A549 (cell line): ENCODE data around the gene DDIT4. TPM values are rescaled to one million over a fixed set of nuclear protein-coding genes. Genes with fewer than 3 reads are reported as not detected.

Experiments used
- polyA plus RNA-seq, 4 experiments: library from polyadenylated mRNA; depleted of rRNA in 3 of 4; stranded (reverse); fragments of >200 nt; fragmentation: RNase III in 1 of 4; extraction: RNeasy Plus Mini Kit Qiagen cat#74134 plus additional on column Dnase treatment in 1 of 4; gene quantifications; 2 replicates in 3 of 4; 3 replicates in 1 of 4; pipeline ENCODE4 v1.2.3, GENCODE V29; 2011 to 2017

DDIT4 gene
- polyA plus RNA-seq, 2 of the 4 experiments (the other 2 are of a cell fraction), result 239 to 392 TPM

Other genes starting within 250 kb of the DDIT4 start
- gene SPOCK2, start 185.4 kb upstream of the DDIT4 start, polyA plus RNA-seq (2011; rRNA removed), result 0.52 and 0.61 TPM in 2 replicates
- gene SPOCK2, start 185.4 kb upstream of the DDIT4 start, polyA plus RNA-seq (2017; fragmentation: RNase III; extraction: RNeasy Plus Mini Kit Qiagen cat#74134 plus additional on column Dnase treatment), result 0.55 to 0.73 TPM (median 0.67 TPM) in 3 replicates
- gene ANAPC16, start 57.9 kb upstream of the DDIT4 start, polyA plus RNA-seq (2011; rRNA removed), result 136 and 165 TPM in 2 replicates
- gene ANAPC16, start 57.9 kb upstream of the DDIT4 start, polyA plus RNA-seq (2017; fragmentation: RNase III; extraction: RNeasy Plus Mini Kit Qiagen cat#74134 plus additional on column Dnase treatment), result 75.1 to 86.1 TPM (median 79.8 TPM) in 3 replicates
- gene ASCC1, start 57.6 kb upstream of the DDIT4 start, polyA plus RNA-seq (2011; rRNA removed), result 82.3 and 83.7 TPM in 2 replicates
- gene ASCC1, start 57.6 kb upstream of the DDIT4 start, polyA plus RNA-seq (2017; fragmentation: RNase III; extraction: RNeasy Plus Mini Kit Qiagen cat#74134 plus additional on column Dnase treatment), result 56.2 to 58.9 TPM (median 56.5 TPM) in 3 replicates
- 21.5 and 24.4 TPM in 2 replicates for gene DNAJB12, start 81.0 kb downstream of the DDIT4 start, polyA plus RNA-seq (2011; rRNA removed)
- 26.1 to 28.5 TPM (median 26.7 TPM) in 3 replicates for gene DNAJB12, start 81.0 kb downstream of the DDIT4 start, polyA plus RNA-seq (2017; fragmentation: RNase III; extraction: RNeasy Plus Mini Kit Qiagen cat#74134 plus additional on column Dnase treatment)